ENCODE data around the gene TUBGCP2.
"Not testable (repeated sequence)": the region's sequence is repeated elsewhere in the genome, so short reads cannot be mapped to it uniquely, and the experiment has no call there.

Gene TUBGCP2

DNA sequence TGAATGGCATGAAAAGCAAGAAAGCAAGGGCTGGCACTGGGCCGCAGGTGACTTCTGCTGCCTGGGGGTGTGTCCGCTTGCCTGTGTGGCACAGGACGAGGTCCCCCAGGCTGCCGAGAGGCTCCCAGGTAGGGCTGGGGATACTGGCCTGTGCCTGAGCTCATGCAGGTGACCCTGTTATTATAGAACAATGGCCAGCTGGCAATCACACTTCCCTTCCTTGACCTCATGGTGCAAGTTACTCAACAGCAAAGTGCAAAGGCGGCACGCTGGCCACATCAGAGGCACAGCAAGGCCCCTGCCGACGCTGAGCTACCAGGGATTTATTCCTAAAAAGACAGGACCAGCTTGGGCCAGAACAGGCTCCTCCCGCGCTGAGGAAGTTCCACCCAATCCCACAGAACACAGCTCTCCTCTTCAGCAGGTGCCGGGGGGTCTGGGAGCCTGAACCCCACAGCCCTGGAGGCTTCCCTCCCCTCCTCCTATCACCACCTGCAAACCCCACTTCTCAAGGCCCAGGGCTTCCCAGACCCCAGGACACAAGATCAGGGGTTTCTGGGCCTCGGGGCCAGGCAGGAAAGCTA is 30.6 kb downstream of the TUBGCP2 start:
- DNase-seq = no peak

- no peak for DNase-seq
Measured at GRCh38 chr10:133277277-133277992, 31.2 kb downstream of the TUBGCP2 start.

DNA sequence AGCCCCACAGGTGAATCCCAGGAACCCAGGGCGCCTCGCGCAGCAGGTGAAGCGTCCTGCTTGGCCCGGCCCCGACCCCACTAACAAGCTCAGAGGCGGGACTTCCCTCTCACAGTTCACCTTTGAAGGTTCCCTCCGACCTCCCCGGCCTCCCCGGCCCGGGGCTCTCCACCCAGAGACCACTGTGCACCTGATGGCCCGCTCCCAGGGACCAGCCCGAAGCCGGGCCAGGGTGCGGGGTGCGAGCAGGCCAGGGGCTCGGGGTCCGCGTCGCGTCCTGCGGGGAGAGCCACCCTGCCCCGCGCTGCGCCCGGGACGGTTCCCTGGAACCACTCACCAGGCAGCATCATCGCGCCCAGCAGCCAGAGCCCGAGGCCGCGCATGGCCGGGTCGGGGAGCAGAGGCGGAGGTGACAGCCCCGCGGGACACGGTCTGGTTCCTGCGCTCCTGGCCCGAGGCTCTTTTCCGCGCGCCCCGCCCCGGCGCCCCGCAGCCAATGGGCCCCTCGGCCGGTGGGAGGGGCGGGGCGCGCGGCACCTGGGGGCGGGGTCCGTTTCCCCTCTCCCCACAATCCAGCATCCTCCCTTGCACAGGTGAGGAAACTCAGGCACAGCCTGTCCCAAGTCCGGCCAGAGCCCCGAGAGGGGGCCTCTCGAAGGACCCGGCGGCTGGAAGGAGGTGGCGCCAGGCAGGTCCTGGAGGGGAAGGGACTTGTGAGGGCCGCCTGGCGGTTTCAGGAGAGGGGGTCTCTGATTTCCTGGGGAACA is 32.1 kb downstream of the TUBGCP2 start, which contains the start of gene ADAM8:
Gene ADAM8 (minus strand): TSS at position 434 of the 767 bp plus-strand sequence. CDS start 51 bp downstream, at position 383.
- peak; percentile 82 to 88 for DNase-seq

GRCh38 chr10:133276100-133276434 is 32.6 kb downstream of the TUBGCP2 start:
- DNase-seq = no peak

DNA sequence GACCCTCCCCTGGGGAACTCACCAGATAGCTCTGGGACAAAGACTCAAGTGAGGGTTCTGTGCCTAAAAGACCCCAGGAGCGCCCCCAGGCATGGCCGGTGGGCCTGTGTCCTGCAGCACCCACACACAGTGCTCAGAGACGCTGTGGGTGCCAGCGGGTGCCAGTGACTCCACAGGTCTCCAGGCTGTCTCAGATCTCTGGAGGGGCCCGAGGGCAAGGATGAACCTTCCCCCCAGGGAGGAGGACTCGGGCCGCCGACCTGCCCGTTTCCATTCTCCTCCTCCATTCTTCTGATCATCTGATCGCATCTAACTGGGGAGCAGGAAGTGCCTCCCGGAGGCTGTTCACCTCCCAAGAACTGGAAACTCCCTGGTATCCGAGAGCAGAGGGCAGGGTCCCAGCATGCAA is 33.0 kb downstream of the TUBGCP2 start:
- peak; percentile 76 to 81 for DNase-seq

DNA sequence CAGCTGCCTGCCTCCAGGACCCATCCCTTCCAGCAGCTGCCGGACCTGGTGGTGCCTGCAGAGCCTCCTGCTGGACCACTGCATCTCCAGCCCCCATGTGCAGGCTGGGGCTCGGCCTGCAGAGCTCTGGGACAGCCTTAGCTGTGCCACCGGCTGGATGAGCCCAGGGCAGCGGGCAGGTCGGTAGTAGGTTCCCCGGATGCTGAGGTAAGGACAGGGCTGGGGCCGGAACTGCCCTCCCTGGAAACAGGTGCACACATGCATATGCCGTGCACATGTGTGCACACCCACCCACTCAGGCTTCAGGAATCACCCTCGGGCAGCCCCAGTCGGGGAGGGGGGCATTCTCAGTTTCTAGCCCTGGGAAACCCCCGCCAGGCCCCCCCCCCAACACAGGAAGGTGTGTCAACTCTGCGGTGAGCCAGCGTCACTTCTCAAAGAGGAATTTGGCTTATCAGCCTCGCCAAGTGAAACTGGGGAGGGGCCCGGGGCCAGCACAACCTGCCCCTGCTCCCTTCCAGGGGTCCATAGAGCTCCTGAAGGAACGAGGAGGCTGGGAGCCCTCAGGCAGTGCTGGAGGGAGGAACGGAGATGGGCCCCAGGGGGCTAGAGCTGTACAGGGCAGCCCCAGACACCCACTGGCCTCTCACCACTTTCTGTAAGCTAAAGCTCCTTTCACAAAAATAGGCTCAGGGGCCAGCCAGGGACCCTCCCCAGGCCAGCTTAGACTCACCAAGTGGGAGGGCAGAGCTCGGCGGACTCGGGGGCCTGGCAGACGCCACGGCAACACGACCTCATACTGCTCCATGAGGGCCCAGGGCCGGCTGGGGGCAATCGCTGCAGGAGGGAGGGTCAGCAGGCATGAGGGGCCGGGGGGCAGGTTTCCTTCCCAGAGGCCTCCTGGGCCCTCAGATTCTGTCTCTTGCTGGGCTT is 33.7 kb downstream of the TUBGCP2 start:
- DNase-seq = peak; percentile 89 to 90

GRCh38 chr10:133273534-133274143 is 35.0 kb downstream of the TUBGCP2 start:
- DNase-seq = no peak

- DNase-seq = no peak
Measured at GRCh38 chr10:133272964-133273420, 35.7 kb downstream of the TUBGCP2 start.

DNA sequence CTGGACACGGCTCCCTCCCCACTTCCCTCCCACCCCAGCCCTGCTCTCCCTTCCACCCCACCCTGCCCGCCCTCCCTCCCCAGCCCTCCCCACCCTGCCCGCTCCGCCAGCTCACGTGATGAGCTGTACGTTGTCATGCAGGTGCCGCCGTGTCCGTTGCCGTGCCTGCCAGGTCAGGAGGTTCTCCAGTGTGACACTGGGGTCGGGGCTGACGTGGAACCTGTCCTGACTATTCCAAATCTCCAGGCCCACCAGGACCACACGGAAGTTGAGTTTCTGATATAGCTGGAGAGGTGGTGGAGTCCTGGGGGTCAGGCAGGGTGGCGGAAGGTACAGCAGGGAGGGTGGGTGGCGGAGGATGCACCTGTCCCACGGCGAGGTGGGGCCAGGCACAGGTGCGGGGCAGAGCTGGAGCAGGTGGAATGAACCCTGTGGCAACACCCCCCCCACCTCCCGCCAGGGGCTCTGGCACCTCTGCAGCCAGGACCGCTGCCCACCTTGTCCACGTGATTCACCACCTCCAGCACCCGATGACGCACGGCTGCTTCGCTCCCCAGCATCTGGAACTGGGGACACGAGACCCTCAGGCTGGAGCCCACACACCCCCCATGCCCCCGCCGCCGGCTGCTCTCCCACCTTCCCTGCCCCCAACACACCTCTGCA is 36.2 kb downstream of the TUBGCP2 start:
- DNase-seq = no peak

DNA sequence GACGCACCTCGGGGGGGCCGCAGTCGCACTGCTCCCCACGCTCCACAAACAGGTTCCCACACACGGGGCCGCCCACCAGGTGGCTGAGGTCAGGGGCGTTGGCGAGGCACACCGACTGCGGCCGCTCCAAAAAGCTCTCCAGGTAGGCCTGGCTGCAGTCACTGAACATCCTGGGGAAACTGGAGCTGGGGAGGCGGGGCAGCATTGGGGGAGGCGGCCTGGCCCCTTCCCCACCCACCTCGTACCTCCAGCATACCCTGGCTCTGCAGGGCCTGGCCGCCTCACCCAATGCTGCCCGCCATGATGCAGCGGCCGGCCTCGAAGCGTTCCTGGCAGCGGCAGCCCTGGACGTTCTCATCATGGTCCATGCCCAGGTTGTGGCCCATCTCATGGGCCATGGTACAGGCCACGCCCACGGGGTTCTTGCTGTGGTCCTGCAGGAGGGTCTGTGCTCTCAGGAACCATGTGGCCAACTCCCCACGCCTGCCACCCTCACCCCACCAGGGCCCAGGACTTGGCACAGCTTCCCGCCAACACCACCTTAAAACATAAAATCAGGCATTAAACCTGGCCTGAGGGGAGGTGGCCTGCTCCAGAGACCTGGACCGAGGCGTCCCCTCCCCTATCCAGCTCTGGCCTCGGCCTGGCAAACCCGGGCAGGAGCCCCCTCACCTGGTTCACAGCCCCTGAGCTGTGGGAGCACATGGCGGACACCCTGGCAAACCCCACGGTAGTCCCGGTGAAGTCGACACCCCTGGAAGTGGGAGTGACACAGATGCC is 37.0 kb downstream of the TUBGCP2 start:
- no peak for DNase-seq

DNA sequence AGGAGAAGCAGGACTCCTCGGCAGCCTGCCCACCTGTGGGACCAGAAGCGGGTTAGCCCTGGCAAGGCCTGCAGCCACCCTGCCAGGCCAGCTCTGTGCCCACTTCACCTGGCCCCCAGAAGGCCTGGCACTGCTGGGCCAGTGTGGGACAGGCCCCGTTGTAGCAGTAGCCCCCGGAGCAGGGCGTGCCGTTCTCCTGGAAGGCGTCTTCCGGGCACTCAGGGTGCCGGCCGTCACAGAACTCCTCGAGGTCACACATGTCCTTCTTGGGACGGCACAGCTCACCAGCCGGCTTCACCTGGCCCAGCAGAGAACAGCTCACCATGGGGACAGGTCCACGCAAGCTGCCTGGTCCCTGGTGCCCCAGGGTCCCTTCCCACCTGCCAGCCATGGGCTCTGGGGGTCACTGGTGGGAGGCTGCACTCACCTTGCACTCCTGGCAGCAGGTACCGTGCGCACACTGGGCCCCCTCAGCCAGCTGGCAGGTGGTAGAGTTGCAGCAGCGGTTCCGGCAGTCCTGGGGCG is 37.8 kb downstream of the TUBGCP2 start:
- DNase-seq = no peak

DNA sequence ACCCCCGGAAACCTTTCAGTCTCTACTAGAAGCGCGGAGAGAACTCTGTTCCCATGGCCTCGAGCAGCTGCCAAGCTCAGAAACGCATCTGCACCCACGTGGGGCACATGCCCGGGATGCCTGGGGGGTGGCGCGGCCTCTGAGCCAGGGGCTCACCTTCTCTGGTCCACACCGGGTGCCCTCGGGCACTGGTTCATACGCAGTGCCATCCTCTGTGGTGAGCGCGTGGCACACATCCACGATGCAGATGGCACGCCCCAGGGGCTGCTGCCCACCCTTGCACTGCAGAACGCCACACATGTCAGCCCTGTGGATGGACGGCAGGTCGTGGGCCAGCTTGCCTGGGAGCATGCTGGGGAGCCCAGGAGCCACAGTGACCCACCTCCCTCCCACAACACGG is 38.5 kb downstream of the TUBGCP2 start:
- DNase-seq = no peak

DNA sequence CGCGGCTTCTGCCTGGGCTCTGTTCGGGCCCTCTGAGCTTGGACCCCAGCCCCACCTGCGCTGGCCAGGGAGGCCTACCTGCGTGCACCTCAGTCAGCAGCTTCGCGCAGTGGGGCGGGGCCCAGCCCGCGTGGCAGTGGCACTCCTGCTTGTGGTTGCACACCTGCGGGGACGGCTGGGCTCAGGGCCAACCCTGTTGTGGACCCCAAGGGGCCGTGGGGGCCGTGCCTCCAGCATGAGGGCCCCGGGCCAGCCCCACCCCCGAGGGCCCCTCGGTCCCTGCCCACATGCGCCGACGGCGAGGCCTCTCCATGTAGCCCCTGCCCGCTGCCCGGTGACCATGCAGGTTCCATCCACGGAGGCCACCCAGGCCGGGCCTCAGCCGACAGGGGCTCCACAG is 39.3 kb downstream of the TUBGCP2 start:
- no peak for DNase-seq

- DNase-seq = no peak
Measured at GRCh38 chr10:133268532-133268931, 40.1 kb downstream of the TUBGCP2 start.

GRCh38 chr10:133267829-133268228 is 40.8 kb downstream of the TUBGCP2 start:
- no peak for DNase-seq

DNA sequence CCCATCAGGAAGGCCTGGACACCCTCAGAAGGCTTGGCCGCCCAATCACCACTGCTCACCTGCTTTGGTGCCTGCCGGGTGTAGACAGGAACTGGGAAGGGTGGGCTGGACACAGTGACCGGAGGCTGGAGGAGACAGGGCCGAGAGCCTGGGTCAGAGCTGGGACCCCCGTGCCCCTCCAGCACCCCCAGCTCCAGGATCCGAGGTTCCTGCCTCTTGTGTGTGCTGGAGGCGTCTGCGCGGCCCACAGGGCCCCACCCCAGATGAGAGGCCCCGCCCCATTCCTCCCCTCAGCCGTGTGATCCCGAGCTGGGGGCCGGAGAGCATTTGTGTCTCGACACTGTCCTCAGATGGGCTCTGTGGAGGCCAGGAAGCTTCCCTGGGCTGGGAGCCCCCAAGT is 41.4 kb downstream of the TUBGCP2 start:
- DNase-seq = no peak

DNA sequence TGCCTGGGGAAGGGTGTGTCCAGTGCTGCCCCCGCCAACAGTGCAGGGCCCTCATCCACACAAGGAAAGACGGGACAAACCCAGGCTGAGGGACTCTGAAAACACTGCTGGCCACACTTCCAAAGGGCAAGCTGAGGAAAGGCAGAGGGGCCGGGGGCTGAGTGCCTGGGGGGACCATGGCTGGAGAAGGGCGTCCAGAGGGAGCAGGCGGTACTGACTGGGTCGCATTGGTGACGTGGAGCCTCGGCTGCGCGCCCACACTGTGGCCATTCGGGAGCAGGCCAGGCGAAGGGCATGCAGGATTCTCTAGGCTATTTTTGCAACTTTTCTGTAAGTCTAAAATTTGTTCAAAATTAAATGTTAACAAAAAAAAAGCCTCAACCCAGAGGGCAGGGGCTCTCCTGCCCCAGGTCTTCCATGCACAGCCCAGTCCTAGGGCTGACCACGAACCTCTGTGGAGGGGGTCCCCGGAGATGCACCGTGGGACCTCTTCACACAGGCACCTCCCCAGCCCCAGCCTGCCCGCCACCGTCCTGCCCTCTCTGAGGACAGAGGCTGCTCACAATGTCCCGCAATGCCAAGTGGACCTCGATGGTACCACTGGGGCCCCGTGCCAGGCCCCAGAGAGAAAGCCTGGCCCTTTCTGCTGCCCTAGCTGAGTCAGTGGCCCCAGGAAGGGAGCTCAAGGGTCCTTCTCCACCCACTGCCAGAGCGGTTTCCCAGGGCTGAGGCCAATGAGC is 42.4 kb downstream of the TUBGCP2 start:
- DNase-seq = no peak

DNA sequence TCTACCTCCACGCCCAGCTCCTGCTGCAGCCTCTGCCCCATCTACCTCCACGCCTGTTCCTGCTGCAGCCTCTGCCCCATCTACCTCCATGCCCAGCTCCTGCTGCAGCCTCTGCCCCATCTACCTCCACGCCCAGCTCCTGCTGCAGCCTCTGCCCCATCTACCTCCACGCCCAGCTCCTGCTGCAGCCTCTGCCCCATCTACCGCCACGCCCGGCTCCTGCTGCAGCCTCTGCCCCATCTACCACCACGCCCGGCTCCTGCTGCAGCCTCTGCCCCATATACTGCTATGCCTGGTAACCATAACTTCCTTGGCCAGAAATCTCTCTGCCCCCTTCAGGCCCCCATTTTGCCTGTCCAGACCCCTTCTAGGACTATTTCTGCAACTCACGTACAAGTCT is 43.6 kb downstream of the TUBGCP2 start:
- DNase-seq = not testable (repeated sequence)

DNA sequence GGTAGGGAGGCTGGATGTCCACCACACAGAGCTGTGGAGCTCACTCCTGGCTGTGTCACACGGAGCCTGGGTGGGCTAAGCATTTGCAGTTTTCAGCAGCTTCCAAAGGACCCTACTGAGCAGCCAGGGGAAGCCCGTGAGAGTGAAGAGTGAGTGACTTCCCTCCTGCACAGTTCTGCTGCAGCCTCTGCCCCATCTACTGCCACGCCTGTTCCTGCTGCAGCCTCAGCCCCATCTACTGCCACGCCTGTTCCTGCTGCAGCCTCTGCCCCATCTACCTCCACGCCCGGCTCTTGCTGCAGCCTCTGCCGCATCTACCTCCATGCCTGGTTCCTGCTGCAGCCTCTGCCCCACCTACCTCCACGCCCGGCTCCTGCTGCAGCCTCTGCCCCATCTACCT is 44.2 kb downstream of the TUBGCP2 start:
- DNase-seq = no peak

GRCh38 chr10:133263674-133264073 is 45.0 kb downstream of the TUBGCP2 start:
- no peak for DNase-seq
